Natural killer cell treated with Interleukin-12 subunit alpha and Interleukin-12 subunit beta and Interleukin-15 and Interleukin-18, amount 100 ng/mL, for 72 hours (primary cell): Measurements from ENCODE around the gene ABHD6. TPM values are rescaled to one million over a fixed set of nuclear protein-coding genes. Genes with fewer than 3 reads are reported as not detected.
A peak's percentile ranks its signal among the peaks of the same experiment; 100 is the strongest.
"Not testable (repeated sequence)": the region's sequence is repeated elsewhere in the genome, so short reads cannot be mapped to it uniquely, and the experiment has no call there.

Source experiments
- ATAC-seq, 2 donors: fragments of 150-1000 bp; cut with Tn5 transposase in 1 of 2; sonication (Bioruptor Pico), chemical (Tn5 transposase) in 1 of 2; 2 replicates each; pipeline ENCODE4 v1.10.0; 2021
- DNase-seq: peaks from one replicate; pipeline ENCODE4 v3.0.0; 2022; ENCODE audit warnings: low spot score
- H3K27ac Mint-ChIP-seq, 2 donors: 1 replicate in 1 of 2; 2 replicates in 1 of 2; pipeline ENCODE4 v1.8.0; 2022; ENCODE audit warnings: mixed read lengths in 2 of 2, mild to moderate bottlenecking in 1 of 2, moderate library complexity in 1 of 2
- H3K27me3 Mint-ChIP-seq, 2 donors: 1 replicate in 1 of 2; 2 replicates in 1 of 2; pipeline ENCODE4 v1.8.0; 2022; ENCODE audit warnings: mixed read lengths in 2 of 2
- H3K36me3 Mint-ChIP-seq: one replicate; pipeline ENCODE4 v1.8.0; 2022; ENCODE audit warnings: mixed read lengths
- H3K4me1 Mint-ChIP-seq, 2 donors: 1 replicate in 1 of 2; 2 replicates in 1 of 2; pipeline ENCODE4 v1.8.0; 2022; ENCODE audit warnings: low read depth in 2 of 2, mixed read lengths in 2 of 2, mild to moderate bottlenecking in 1 of 2
- H3K4me3 Mint-ChIP-seq: one replicate; pipeline ENCODE4 v1.8.0; 2022; ENCODE audit warnings: mixed read lengths
- H3K9me3 Mint-ChIP-seq: 2 replicates; pipeline ENCODE4 v1.8.0; 2022; ENCODE audit warnings: mixed read lengths
- total RNA-seq, 2 donors: library from RNA; stranded (reverse); gene quantifications; one replicate each; pipeline ENCODE4 v1.2.3, GENCODE V29; 2022

Gene ABHD6
- total RNA-seq, 2 donors from 2014 or later = 2.5 to 3.3 TPM

GRCh38 chr3:58238830-58239229 lies 1.2 kb downstream of the ABHD6 start:
- Mint-ChIP-seq H3K4me3 (peak overlapping the region; percentile 87), H3K9me3 (no peaks in the 10 kb centered on the region), H3K27ac (no peak overlapping the region), H3K36me3 (no peaks in the 10 kb centered on the region), H3K27me3 (peaks cover 4 to 6% of the 10 kb centered on the region in 2 donors), H3K4me1 (peaks cover 11 to 16% of the 10 kb centered on the region in 2 donors)
- no peak for DNase-seq
- ATAC-seq = no peak

- Mint-ChIP-seq H3K4me1 (peaks cover 11 to 14% of the 10 kb centered on the region in 2 donors), H3K36me3 (no peaks in the 10 kb centered on the region), H3K27ac (no peak overlapping the region), H3K27me3 (peaks cover 0 to 1% of the 10 kb centered on the region in 2 donors), H3K4me3 (no peak overlapping the region), H3K9me3 (no peaks in the 10 kb centered on the region)
- ATAC-seq = no peak
- no peak for DNase-seq
Measured at GRCh38 chr3:58241306-58242044, 3.9 kb downstream of the ABHD6 start.

GRCh38 chr3:58242340-58242739 lies 4.7 kb downstream of the ABHD6 start:
- DNase-seq (no peak), ATAC-seq (no peak)
- Mint-ChIP-seq H3K27me3 (no peaks in the 10 kb centered on the region), H3K4me1 (peaks cover 10 to 11% of the 10 kb centered on the region in 2 donors), H3K36me3 (no peaks in the 10 kb centered on the region), H3K4me3 (no peak overlapping the region), H3K9me3 (no peaks in the 10 kb centered on the region), H3K27ac (no peak overlapping the region)

GRCh38 chr3:58242860-58243259 lies 5.3 kb downstream of the ABHD6 start:
- not testable (repeated sequence) for H3K9me3 Mint-ChIP-seq, H3K27me3 Mint-ChIP-seq, H3K36me3 Mint-ChIP-seq, ATAC-seq, H3K4me3 Mint-ChIP-seq, H3K27ac Mint-ChIP-seq, DNase-seq
- peaks cover 10 to 11% of the 10 kb centered on the region in 2 donors for H3K4me1 Mint-ChIP-seq

- Mint-ChIP-seq H3K4me1 (peaks cover 5% of the 10 kb centered on the region in 2 donors), H3K27ac (no peak overlapping the region), H3K9me3 (no peaks in the 10 kb centered on the region), H3K27me3 (no peaks in the 10 kb centered on the region), H3K36me3 (no peaks in the 10 kb centered on the region), H3K4me3 (no peak overlapping the region)
- DNase-seq (no peak), ATAC-seq (no peak)
Measured at GRCh38 chr3:58243976-58244585, 6.5 kb downstream of the ABHD6 start.

GRCh38 chr3:58246148-58247047 lies 8.8 kb downstream of the ABHD6 start:
- Mint-ChIP-seq H3K4me1 (peaks cover 3 to 10% of the 10 kb centered on the region in 2 donors), H3K36me3 (no peaks in the 10 kb centered on the region), H3K4me3 (no peak overlapping the region)

GRCh38 chr3:58249358-58250092 lies 11.9 kb downstream of the ABHD6 start:
- Mint-ChIP-seq H3K27ac (no peak overlapping the region), H3K27me3 (no peaks in the 10 kb centered on the region), H3K4me3 (no peak overlapping the region), H3K36me3 (no peaks in the 10 kb centered on the region), H3K9me3 (no peaks in the 10 kb centered on the region), H3K4me1 (peaks cover 10 to 27% of the 10 kb centered on the region in 2 donors)
- ATAC-seq (no peak), DNase-seq (no peak)

More at GRCh38 chr3:58246148-58247047, 8.8 kb downstream of the ABHD6 start:
- ATAC-seq (peak in 1 of 2 donors; percentile 31), DNase-seq (no peak)
- Mint-ChIP-seq H3K27ac (no peak overlapping the region), H3K27me3 (no peaks in the 10 kb centered on the region), H3K9me3 (no peaks in the 10 kb centered on the region)

- H3K27me3 Mint-ChIP-seq = no peaks in the 10 kb centered on the region
- DNase-seq (no peak), ATAC-seq (no peak)
- H3K9me3 Mint-ChIP-seq = no peaks in the 10 kb centered on the region
- H3K4me3 Mint-ChIP-seq = no peak overlapping the region
- peaks cover 10 to 30% of the 10 kb centered on the region in 2 donors for H3K4me1 Mint-ChIP-seq
- no peak overlapping the region for H3K27ac Mint-ChIP-seq
- no peaks in the 10 kb centered on the region for H3K36me3 Mint-ChIP-seq
Measured at GRCh38 chr3:58250093-58250707, 12.6 kb downstream of the ABHD6 start.

GRCh38 chr3:58251631-58252035 lies 14.0 kb downstream of the ABHD6 start:
- Mint-ChIP-seq H3K27me3 (no peaks in the 10 kb centered on the region), H3K9me3 (no peaks in the 10 kb centered on the region), H3K4me3 (no peak overlapping the region), H3K27ac (no peak overlapping the region), H3K36me3 (no peaks in the 10 kb centered on the region), H3K4me1 (peaks cover 12 to 41% of the 10 kb centered on the region in 2 donors)
- no peak for DNase-seq
- no peak for ATAC-seq

- Mint-ChIP-seq H3K4me3 (no peak overlapping the region), H3K27ac (no peak overlapping the region), H3K9me3 (no peaks in the 10 kb centered on the region), H3K4me1 (peaks cover 12 to 40% of the 10 kb centered on the region in 2 donors), H3K36me3 (peaks cover 6% of the 10 kb centered on the region), H3K27me3 (no peaks in the 10 kb centered on the region)
- DNase-seq = no peak
- no peak for ATAC-seq
Measured at GRCh38 chr3:58254144-58254543, 16.6 kb downstream of the ABHD6 start.

GRCh38 chr3:58256061-58256460 lies 18.5 kb downstream of the ABHD6 start:
- Mint-ChIP-seq H3K36me3 (peaks cover 6% of the 10 kb centered on the region), H3K27me3 (no peaks in the 10 kb centered on the region), H3K27ac (no peak overlapping the region), H3K4me1 (peaks cover 12 to 35% of the 10 kb centered on the region in 2 donors), H3K4me3 (no peak overlapping the region), H3K9me3 (no peaks in the 10 kb centered on the region)
- no peak for DNase-seq
- no peak for ATAC-seq

GRCh38 chr3:58256511-58256910 lies 18.9 kb downstream of the ABHD6 start:
- no peak for ATAC-seq
- Mint-ChIP-seq H3K9me3 (no peaks in the 10 kb centered on the region), H3K27ac (no peak overlapping the region), H3K36me3 (peaks cover 6% of the 10 kb centered on the region), H3K27me3 (no peaks in the 10 kb centered on the region), H3K4me3 (no peak overlapping the region), H3K4me1 (peaks cover 12 to 35% of the 10 kb centered on the region in 2 donors)
- no peak for DNase-seq
